Gastrocnemius medialis (tissue), 4 donors: ENCODE results near the gene MCCC2. TPM values are rescaled to one million over a fixed set of nuclear protein-coding genes. Genes with fewer than 3 reads are reported as not detected.
"Not testable (repeated sequence)": the region's sequence is repeated elsewhere in the genome, so short reads cannot be mapped to it uniquely, and the experiment has no call there.

ENCODE experiments used
- ATAC-seq, 2 donors: fragments of 150-250 bp; one replicate each; pipeline ENCODE4 v1.9.1; 2016
- DNase-seq, 2 donors: peaks; one replicate each; pipeline ENCODE4 v3.0.0-alpha.2; 2019
- H3K27ac ChIP-seq, 4 donors: fragments of 200-600 bp; sonication (generic); 1 replicate in 1 of 4; 2 replicates in 3 of 4; pipeline ENCODE4 v1.5.1; 2016 to 2018; ENCODE audit warnings: mild to moderate bottlenecking in 2 of 4, moderate library complexity in 1 of 4
- H3K27me3 ChIP-seq, 3 donors: fragments of 200-600 bp; sonication (generic) in 2 of 3; 1 replicate in 1 of 3; 2 replicates in 2 of 3; pipeline versions ENCODE4 v1.5.1 to v1.6.0; 2016 to 2019; ENCODE audit warnings: mild to moderate bottlenecking in 1 of 3, moderate library complexity in 1 of 3
- H3K36me3 ChIP-seq, 2 donors: fragments of 200-600 bp; sonication (generic) in 1 of 2; one replicate each; pipeline ENCODE4 v1.5.1; 2017 to 2018
- H3K4me1 ChIP-seq, 2 donors: fragments of 200-600 bp; sonication (generic) in 1 of 2; one replicate each; pipeline ENCODE4 v1.5.1; 2016 to 2017; ENCODE audit warnings: mild to moderate bottlenecking in 2 of 2
- H3K4me3 ChIP-seq, 4 donors: fragments of 200-600 bp; sonication (generic) in 3 of 4; 1 replicate in 1 of 4; 2 replicates in 3 of 4; pipeline ENCODE4 v1.5.1; 2016 to 2019; ENCODE audit warnings: mild to moderate bottlenecking in 2 of 4
- H3K9me3 ChIP-seq, 3 donors: fragments of 200-600 bp; sonication (generic) in 2 of 3; 1 replicate in 1 of 3; 2 replicates in 2 of 3; pipeline ENCODE4 v1.5.1; 2016 to 2019
- CTCF ChIP-seq, 5 experiments: fragments of 450-650 bp in 3 of 5; fragments of 200-600 bp in 2 of 5; sonication (generic) in 2 of 5; IDR thresholded peaks in 4 of 5; conservative IDR thresholded peaks in 1 of 5; 1 replicate in 4 of 5; 2 replicates in 1 of 5; pipeline ENCODE4 v1.5.1; 2016 to 2019; ENCODE audit warnings: antibody characterized with exemption in 5 of 5, mild to moderate bottlenecking in 3 of 5, moderate library complexity in 3 of 5
- POLR2A ChIP-seq, 2 donors: fragments of 450-650 bp; IDR thresholded peaks; one replicate each; pipeline ENCODE4 v1.6.1; 2017; ENCODE audit warnings: antibody characterized with exemption in 2 of 2, mild to moderate bottlenecking in 2 of 2, moderate library complexity in 2 of 2
- in situ Hi-C, 4 donors: fragments of 200-750 bp; cut with MboI; loops; one replicate each; pipeline versions ENCODE4 v1.15.0 to v1.8.0; 2017; ENCODE audit warnings: low sequenced_read_pairs in 4 of 4
- intact Hi-C: fragments of 100-400 bp; cut with DNase I; formaldehyde crosslinking; loops from one replicate; pipeline ENCODE4 v1.15.1; 2023; ENCODE audit warnings: low total_unique reads
- total RNA-seq, 4 donors: library from RNA; depleted of rRNA; stranded (reverse); fragments of >200 nt; gene quantifications; one replicate each; pipeline versions ENCODE4 v1.1.0 to v1.2.3, GENCODE V29; 2016

Gene MCCC2
- total RNA-seq, 4 donors from 2014 or later, result 41.4 to 51.4 (median 46.9) TPM

- H3K36me3 ChIP-seq, result peaks cover 1 to 58% of the 10 kb centered on the region in 2 donors
- TF ChIP-seq CTCF (IDR thresholded peaks at IDR 0.05 in 4 of 5, conservative IDR thresholded peaks at IDR 0.05 in 1 of 5) (no peak), POLR2A (IDR thresholded peaks at IDR 0.05) (no peak)
- in situ Hi-C loops (no loop called here), intact Hi-C loops (no loop called here)
- H3K27ac ChIP-seq, result no peak overlapping the region
- DNase-seq (no peak), ATAC-seq (no peak)
- no peak overlapping the region for H3K4me3 ChIP-seq
- H3K9me3 ChIP-seq, result no peaks in the 10 kb centered on the region
- no peaks in the 10 kb centered on the region for H3K4me1 ChIP-seq
- H3K27me3 ChIP-seq, result no peaks in the 10 kb centered on the region
Observed at GRCh38 chr5:71645030-71645429, 57.9 kb downstream of the MCCC2 start.

- H3K27me3 ChIP-seq, intact Hi-C loops, H3K4me1 ChIP-seq, DNase-seq, in situ Hi-C loops, H3K27ac ChIP-seq, H3K4me3 ChIP-seq, H3K9me3 ChIP-seq, ATAC-seq: not testable (repeated sequence)
- H3K36me3 ChIP-seq, result peaks cover 0 to 69% of the 10 kb centered on the region in 2 donors
Observed at GRCh38 chr5:71650940-71651339, 63.8 kb downstream of the MCCC2 start.

GRCh38 chr5:71651579-71651978, 64.4 kb downstream of the MCCC2 start:
- no peaks in the 10 kb centered on the region for H3K4me1 ChIP-seq
- peaks cover 0 to 66% of the 10 kb centered on the region in 2 donors for H3K36me3 ChIP-seq
- no peak overlapping the region for H3K27ac ChIP-seq
- in situ Hi-C loops, result no loop called here
- TF ChIP-seq POLR2A (IDR thresholded peaks at IDR 0.05) (no peak), CTCF (IDR thresholded peaks at IDR 0.05 in 4 of 5, conservative IDR thresholded peaks at IDR 0.05 in 1 of 5) (no peak)
- no peaks in the 10 kb centered on the region for H3K27me3 ChIP-seq
- intact Hi-C loops, result no loop called here
- H3K4me3 ChIP-seq, result no peak overlapping the region
- DNase-seq (no peak), ATAC-seq (no peak)
- no peaks in the 10 kb centered on the region for H3K9me3 ChIP-seq

- no peak overlapping the region for H3K4me3 ChIP-seq
- TF ChIP-seq POLR2A (IDR thresholded peaks at IDR 0.05) (no peak), CTCF (IDR thresholded peaks at IDR 0.05 in 4 of 5, conservative IDR thresholded peaks at IDR 0.05 in 1 of 5) (no peak)
- H3K27ac ChIP-seq, result no peak overlapping the region
- H3K27me3 ChIP-seq, result no peaks in the 10 kb centered on the region
- ATAC-seq (no peak), DNase-seq (no peak)
- no peaks in the 10 kb centered on the region for H3K4me1 ChIP-seq
- intact Hi-C loops, result no loop called here
- in situ Hi-C loops, result no loop called here
- no peaks in the 10 kb centered on the region for H3K9me3 ChIP-seq
- H3K36me3 ChIP-seq, result peaks cover 0 to 67% of the 10 kb centered on the region in 2 donors
Observed at GRCh38 chr5:71652349-71652748, 65.2 kb downstream of the MCCC2 start.

- intact Hi-C loops (no loop called here), in situ Hi-C loops (no loop called here)
- Histone ChIP-seq H3K4me1 (no peaks in the 10 kb centered on the region), H3K4me3 (no peak overlapping the region), H3K36me3 (peaks cover 0 to 73% of the 10 kb centered on the region in 2 donors), H3K27me3 (no peaks in the 10 kb centered on the region), H3K27ac (no peak overlapping the region), H3K9me3 (no peaks in the 10 kb centered on the region)
- no peak for TF ChIP-seq POLR2A (IDR thresholded peaks at IDR 0.05)
- no peak for TF ChIP-seq CTCF (IDR thresholded peaks at IDR 0.05 in 4 of 5, conservative IDR thresholded peaks at IDR 0.05 in 1 of 5)
- ATAC-seq (no peak), DNase-seq (no peak)
Observed at GRCh38 chr5:71652803-71653543, 65.8 kb downstream of the MCCC2 start.
